ENCODE measurements around the gene TMPRSS13.
"Not testable (repeated sequence)": the region's sequence is repeated elsewhere in the genome, so short reads cannot be mapped to it uniquely, and the experiment has no call there.

TMPRSS13 gene

GRCh38 chr11:117950993-117951961 lies 22.1 kb upstream of the TMPRSS13 start:
- DNase-seq (ENCODE audit: low read depth in 2 of 2), result no peak

- DNase-seq (ENCODE audit: low read depth in 2 of 2), result peak in 1 of 2 experiments; percentile 33
Measured at GRCh38 chr11:117950301-117950700, 21.1 kb upstream of the TMPRSS13 start.

GRCh38 chr11:117949062-117949461 lies 19.9 kb upstream of the TMPRSS13 start:
- DNase-seq (ENCODE audit: low read depth in 2 of 2), result no peak

- not testable (repeated sequence) for DNase-seq (ENCODE audit: low read depth in 2 of 2)
Measured at GRCh38 chr11:117948466-117948865, 19.3 kb upstream of the TMPRSS13 start.

- DNase-seq (ENCODE audit: low read depth in 2 of 2), result not testable (repeated sequence)
Measured at GRCh38 chr11:117947751-117948150, 18.5 kb upstream of the TMPRSS13 start.

- peak; percentile 61 to 85 for DNase-seq (ENCODE audit: low read depth in 2 of 2)
Measured at GRCh38 chr11:117946842-117947526, 17.8 kb upstream of the TMPRSS13 start.

- DNase-seq (ENCODE audit: low read depth in 2 of 2), result no peak
Measured at GRCh38 chr11:117946156-117946841, 17.1 kb upstream of the TMPRSS13 start.

GRCh38 chr11:117945047-117945810 lies 16.0 kb upstream of the TMPRSS13 start:
- no peak for DNase-seq (ENCODE audit: low read depth in 2 of 2)

- DNase-seq (ENCODE audit: low read depth in 2 of 2), result no peak
Measured at GRCh38 chr11:117944554-117944953, 15.4 kb upstream of the TMPRSS13 start.

GRCh38 chr11:117941976-117942654 lies 12.9 kb upstream of the TMPRSS13 start:
- DNase-seq (ENCODE audit: low read depth in 2 of 2), result no peak

- DNase-seq (ENCODE audit: low read depth in 2 of 2), result no peak
Measured at GRCh38 chr11:117941163-117941707, 12.0 kb upstream of the TMPRSS13 start.

- no peak for DNase-seq (ENCODE audit: low read depth in 2 of 2)
Measured at GRCh38 chr11:117940736-117941135, 11.5 kb upstream of the TMPRSS13 start.

- no peak for DNase-seq (ENCODE audit: low read depth in 2 of 2)
Measured at GRCh38 chr11:117936973-117937372, 7.8 kb upstream of the TMPRSS13 start.

GRCh38 chr11:117934526-117935307 lies 5.5 kb upstream of the TMPRSS13 start:
- DNase-seq (ENCODE audit: low read depth in 2 of 2), result no peak

- no peak for DNase-seq (ENCODE audit: low read depth in 2 of 2)
Measured at GRCh38 chr11:117933930-117934329, 4.7 kb upstream of the TMPRSS13 start.

GRCh38 chr11:117933475-117933874 lies 4.3 kb upstream of the TMPRSS13 start:
- no peak for DNase-seq (ENCODE audit: low read depth in 2 of 2)

- no peak for DNase-seq (ENCODE audit: low read depth in 2 of 2)
Measured at GRCh38 chr11:117932947-117933346, 3.7 kb upstream of the TMPRSS13 start.

GRCh38 chr11:117932426-117932825 lies 3.2 kb upstream of the TMPRSS13 start:
- no peak for DNase-seq (ENCODE audit: low read depth in 2 of 2)

GRCh38 chr11:117931971-117932370 lies 2.8 kb upstream of the TMPRSS13 start:
- DNase-seq (ENCODE audit: low read depth in 2 of 2), result peak; percentile 19 to 69

Measured in stimulated activated CD4-positive, alpha-beta T cell treated with anti-CD3 and anti-CD28 coated beads, Interleukin-12 subunit alpha, Interleukin-12 subunit beta, amount 100 ng/mL, for 24 hours (primary cell).